HG03159 (cell line): ENCODE measurements around the gene MESD.
"Not testable (repeated sequence)": the region's sequence is repeated elsewhere in the genome, so short reads cannot be mapped to it uniquely, and the experiment has no call there.

Source experiments
- ATAC-seq: cut with Tn5 transposase; IDR thresholded peaks from one replicate; pipeline ENCODE4 v1.9.1; 2021; ENCODE audit warnings: mild to moderate bottlenecking, moderate library complexity; ENCODE audit not compliant: unreplicated experiment

The MESD gene

GRCh38 chr15:80966431-80967197 is 23.0 kb downstream of the MESD start:
- no peak for ATAC-seq

DNA sequence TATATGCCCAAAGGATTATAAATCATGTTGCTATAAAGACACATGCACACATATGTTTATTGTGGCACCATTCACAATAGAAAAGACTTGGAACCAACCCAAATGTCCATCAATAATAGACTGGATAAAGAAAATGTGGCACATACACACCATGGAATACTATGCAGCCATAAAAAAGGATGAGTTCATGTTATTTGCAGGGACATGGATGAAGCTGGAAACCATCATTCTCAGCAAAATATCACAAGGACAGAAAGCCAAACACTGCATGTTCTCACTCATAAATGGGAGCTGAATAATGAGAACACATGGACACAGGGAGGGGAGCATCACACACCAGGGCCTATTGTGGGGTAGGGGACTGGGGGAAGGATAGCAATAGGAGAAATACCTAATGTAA is 24.2 kb downstream of the MESD start:
- not testable (repeated sequence) for ATAC-seq

DNA sequence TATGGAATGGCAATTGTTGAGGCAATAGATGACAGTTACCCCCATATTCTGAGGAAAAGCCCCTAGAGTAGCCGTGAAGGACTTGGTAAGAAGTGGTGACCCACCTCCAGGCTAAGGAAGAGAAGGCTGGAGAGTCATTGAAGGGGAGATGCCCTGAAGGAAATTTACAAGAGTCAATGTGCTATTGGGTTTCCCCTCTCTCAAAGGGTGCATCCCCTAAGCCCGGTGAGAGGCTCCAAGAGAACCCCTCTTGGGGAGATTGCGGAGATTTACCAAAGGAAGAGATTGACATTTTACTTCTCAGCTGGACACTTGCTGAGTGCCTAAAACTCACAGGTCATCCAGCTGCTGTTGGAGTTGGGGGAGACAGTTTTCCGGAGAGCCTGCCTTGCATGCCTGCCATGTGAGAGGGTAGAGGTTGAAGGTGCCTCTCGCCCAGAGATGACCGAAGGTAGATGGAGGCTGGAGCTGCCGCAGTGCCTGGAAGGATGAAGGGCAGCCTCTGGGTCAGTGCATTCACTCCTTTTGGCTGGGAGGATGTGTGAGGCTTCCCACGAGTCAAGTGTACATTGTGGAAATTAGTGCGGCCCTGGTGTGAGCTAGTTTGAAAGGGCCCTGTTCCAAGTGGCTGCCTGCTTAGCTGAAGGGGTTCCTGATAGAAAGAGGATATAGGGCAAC is 30.7 kb downstream of the MESD start:
- ATAC-seq, result no peak

DNA sequence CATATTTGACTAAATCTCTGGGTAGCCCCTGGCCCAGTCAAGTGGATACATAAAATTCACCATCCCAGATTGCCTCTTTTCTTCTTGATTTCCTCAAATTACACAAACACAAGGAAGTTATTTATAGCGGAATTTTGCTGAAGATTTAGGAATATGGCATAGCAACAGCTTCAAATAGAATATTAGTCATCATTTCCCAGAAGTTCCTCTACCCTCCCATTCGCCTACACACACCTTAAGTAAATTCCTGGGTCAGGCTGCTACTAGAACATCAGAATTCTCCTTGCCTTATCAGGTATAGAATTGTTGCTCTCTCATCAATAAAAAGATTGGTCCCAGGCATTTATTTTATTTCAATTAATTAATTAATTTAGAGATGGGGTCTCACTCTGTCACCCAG is 31.6 kb downstream of the MESD start:
- ATAC-seq, result no peak

- no peak for ATAC-seq
Observed at GRCh38 chr15:80957556-80957955, 32.1 kb downstream of the MESD start.

GRCh38 chr15:80955571-80956452 is 33.8 kb downstream of the MESD start:
- not testable (repeated sequence) for ATAC-seq

DNA sequence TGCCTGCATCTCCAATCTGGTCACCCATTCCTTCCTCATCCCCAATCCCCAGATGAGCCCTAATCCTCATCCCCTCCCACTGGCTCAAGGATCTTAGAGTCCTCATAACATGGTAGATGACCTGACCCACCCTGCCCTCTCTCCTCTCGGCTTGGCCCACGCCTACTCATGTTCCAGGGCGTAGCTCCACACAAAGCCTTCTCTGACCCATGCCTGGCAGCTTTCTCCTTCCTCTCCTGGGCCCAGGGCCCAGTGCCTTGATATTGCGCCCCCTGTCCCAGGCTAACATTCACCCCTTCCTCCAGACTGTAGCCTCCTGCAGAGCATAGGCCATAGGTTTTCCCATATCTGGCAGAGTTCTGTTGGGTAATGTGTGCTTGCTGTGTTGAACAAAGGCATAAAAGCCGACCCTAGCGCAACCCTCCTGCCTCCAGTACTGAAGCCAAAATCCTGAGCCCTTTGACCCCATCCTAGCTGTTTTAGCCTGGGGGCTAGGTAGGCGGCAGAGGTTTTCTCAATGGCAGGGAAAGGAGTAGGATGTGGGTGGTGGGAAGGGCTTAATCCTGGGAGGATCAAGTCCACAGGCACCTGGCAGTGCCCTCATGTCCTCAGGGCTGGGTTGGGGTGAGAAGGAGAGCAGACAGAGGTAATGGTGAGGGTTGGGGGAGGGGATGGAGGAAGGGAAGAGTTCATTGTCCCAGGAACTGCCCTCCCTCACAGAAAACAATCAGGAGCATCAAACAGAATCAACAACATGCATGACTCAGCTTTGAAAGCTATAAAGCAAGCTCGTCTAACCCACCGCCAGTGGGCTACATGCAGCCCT is 35.5 kb downstream of the MESD start:
- no peak for ATAC-seq

DNA sequence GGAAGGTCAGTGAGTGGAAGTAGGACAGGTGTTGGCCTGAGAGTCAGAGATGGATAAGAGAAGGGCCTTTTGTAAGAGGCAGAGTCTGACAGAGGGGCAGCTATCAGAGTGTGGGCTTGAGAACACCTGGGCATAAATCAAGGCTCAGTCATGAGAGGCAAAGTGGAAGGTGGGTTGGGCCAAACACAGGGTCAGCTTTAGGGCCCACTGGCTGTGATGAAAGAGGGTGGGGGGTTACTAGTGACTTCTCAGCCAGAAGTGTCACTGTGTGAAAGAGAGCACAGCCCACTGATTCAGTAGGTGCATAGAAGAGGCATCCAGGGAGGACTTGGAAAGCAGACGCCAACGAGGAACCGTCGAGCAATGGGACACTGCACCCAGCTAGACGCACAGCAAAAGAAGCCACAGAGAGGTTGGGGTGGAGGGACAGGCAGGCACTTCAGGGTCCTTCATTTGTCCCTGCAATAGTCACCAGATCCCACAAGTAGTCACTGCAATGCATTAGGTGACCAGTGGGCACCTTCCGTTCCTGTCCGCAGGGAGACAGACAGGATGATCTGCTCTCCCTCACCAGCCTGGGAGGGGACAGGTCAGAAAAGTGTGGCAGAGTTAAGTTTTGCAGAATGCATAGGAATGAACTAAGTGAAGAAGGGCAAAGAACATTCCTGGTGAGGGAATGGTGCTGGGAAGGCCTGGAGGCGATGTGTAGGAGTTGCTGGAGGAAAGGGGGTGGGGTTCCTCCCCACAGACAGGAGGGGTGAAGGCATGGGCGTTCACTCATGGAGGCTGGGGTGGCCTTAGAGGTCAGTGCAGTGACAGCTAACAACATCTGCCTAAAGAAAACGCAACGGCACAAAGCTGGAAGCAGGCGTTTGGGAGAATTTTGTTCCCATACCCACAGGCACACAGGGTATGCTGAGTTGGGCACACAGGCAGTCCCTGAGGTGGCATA is 36.3 kb downstream of the MESD start:
- no peak for ATAC-seq

GRCh38 chr15:80951941-80952340 is 37.7 kb downstream of the MESD start:
- ATAC-seq, result no peak

DNA sequence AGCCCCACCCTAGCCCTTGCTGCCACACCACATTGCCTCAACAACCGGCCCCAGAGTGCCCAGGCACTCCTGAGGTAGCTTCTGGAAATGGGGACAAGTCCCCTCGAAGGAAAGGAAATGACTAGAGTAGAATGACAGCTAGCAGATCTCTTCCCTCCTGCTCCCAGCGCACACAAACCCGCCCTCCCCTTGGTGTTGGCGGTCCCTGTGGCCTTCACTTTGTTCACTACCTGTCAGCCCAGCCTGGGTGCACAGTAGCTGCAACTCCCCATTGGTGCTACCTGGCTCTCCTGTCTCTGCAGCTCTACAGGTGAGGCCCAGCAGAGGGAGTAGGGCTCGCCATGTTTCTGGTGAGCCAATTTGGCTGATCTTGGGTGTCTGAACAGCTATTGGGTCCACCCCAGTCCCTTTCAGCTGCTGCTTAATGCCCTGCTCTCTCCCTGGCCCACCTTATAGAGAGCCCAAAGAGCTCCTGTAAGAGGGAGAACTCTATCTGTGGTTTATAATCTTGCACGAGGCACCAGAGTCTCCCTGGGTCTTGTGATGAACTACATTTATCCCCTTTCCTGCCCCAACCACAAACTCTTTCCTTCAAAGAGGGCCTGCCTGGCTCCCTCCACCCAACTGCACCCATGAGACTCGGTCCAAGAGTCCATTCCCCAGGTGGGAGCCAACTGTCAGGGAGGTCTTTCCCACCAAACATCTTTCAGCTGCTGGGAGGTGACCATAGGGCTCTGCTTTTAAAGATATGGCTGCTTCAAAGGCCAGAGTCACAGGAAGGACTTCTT is 39.1 kb downstream of the MESD start:
- ATAC-seq, result no peak

- no peak for ATAC-seq
Observed at GRCh38 chr15:80949756-80950155, 39.9 kb downstream of the MESD start.

GRCh38 chr15:80948651-80949292 is 40.8 kb downstream of the MESD start:
- no peak for ATAC-seq

- no peak for ATAC-seq
Observed at GRCh38 chr15:80946576-80946975, 43.0 kb downstream of the MESD start.

DNA sequence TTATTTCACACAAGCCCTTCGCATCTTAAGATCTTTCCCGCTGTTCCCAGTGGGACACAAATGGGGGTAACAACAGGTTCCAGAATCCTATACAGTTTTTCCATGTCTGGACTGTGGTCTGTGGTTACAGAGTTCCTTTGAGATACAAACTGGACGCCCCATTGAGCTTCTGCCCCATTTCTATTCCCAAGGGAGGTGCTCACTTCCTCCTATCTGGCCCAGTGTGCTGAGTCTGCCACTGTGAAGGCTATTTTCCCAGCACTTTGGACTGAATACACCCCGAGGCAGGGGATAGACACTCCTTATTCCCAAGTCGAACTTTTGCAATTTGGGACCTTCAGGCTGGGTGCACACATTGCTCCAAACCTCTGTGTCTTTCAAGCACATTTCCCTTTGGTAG is 44.0 kb downstream of the MESD start:
- ATAC-seq, result no peak

- no peak for ATAC-seq
Observed at GRCh38 chr15:80944818-80945217, 44.8 kb downstream of the MESD start.

- no peak for ATAC-seq
Observed at GRCh38 chr15:80942746-80943565, 46.7 kb downstream of the MESD start.

DNA sequence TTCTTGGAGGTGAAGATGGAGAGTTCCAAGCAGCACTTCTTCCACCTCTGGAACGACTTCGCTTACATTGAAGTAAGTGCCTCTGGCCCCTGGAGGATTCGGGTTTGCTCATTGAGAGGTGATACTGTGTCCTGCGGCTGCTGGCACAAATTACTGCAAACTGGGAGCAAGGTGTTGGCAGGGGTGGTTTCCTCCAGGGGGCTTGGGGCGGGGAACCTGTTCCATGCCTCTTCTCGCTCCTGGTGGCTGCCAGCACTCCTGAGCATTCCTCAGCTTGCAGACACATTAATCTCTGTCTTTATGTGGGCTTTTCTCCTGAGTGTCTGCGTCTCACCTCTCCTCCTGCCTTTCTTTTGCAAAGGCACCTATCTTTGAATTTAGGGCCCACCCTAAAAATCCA is 47.4 kb downstream of the MESD start:
- ATAC-seq, result no peak
